NCI-H510A treated with DMSO at 0.1 percent for 48 hours (cell line): ENCODE measurements around the gene PIGU.
"Not testable (repeated sequence)": the region's sequence is repeated elsewhere in the genome, so short reads cannot be mapped to it uniquely, and the experiment has no call there.

ENCODE experiments used
- DNase-seq: peaks from one replicate; lab custom pipeline; 2025; lab: John Stamatoyannopoulos, UW

PIGU gene

GRCh38 chr20:34621383-34622367 is 55.2 kb downstream of the PIGU start:
- no peak for DNase-seq

GRCh38 chr20:34621036-34621343 is 55.9 kb downstream of the PIGU start:
- no peak for DNase-seq

- DNase-seq: no peak
Observed at GRCh38 chr20:34618676-34619075, 58.2 kb downstream of the PIGU start.

- DNase-seq: not testable (repeated sequence)
Observed at GRCh38 chr20:34616913-34617312, 60.0 kb downstream of the PIGU start.

GRCh38 chr20:34615477-34615876 is 61.4 kb downstream of the PIGU start:
- DNase-seq: no peak

GRCh38 chr20:34611976-34612375 is 64.9 kb downstream of the PIGU start:
- not testable (repeated sequence) for DNase-seq

GRCh38 chr20:34607066-34607465 is 69.8 kb downstream of the PIGU start:
- no peak for DNase-seq

- no peak for DNase-seq
Observed at GRCh38 chr20:34604980-34605788, 71.7 kb downstream of the PIGU start.

- DNase-seq: no peak
Observed at GRCh38 chr20:34600892-34601653, 75.8 kb downstream of the PIGU start.

- no peak for DNase-seq
Observed at GRCh38 chr20:34595377-34596184, 81.3 kb downstream of the PIGU start.

GRCh38 chr20:34586488-34587163 is 90.3 kb downstream of the PIGU start:
- DNase-seq: no peak

- DNase-seq: no peak
Observed at GRCh38 chr20:34585019-34585418, 91.9 kb downstream of the PIGU start.

GRCh38 chr20:34583544-34583943 is 93.3 kb downstream of the PIGU start:
- DNase-seq: no peak

GRCh38 chr20:34582911-34583310 is 94.0 kb downstream of the PIGU start:
- DNase-seq: no peak

- no peak for DNase-seq
Observed at GRCh38 chr20:34582221-34582620, 94.7 kb downstream of the PIGU start.

GRCh38 chr20:34581341-34582184 is 95.3 kb downstream of the PIGU start:
- no peak for DNase-seq

GRCh38 chr20:34579979-34580940 is 96.6 kb downstream of the PIGU start:
- peak; percentile 41 for DNase-seq

- no peak for DNase-seq
Observed at GRCh38 chr20:34579191-34579978, 97.5 kb downstream of the PIGU start.
